Measurements from ENCODE around the gene DLL1.

DNA sequence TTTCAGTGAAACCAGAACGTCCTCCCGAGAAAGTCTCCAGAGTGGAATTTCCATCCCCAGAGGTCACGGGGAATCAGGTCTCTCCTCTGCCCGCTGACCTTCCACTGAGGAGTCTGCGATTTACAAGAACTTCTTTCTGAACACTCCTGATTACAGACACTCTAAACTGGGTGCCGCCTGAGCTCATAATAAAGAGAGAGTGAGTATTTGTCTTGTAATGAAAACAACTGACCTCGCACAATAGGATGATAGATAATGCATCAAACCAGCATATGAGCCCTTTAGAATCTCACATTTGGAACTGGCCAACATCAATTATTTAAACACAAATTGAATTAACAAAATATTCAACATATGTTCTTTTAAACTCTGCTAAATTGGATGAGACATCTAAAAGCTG, 47.5 kb downstream of the DLL1 start:
- TF ChIP-seq, protein P1, sequence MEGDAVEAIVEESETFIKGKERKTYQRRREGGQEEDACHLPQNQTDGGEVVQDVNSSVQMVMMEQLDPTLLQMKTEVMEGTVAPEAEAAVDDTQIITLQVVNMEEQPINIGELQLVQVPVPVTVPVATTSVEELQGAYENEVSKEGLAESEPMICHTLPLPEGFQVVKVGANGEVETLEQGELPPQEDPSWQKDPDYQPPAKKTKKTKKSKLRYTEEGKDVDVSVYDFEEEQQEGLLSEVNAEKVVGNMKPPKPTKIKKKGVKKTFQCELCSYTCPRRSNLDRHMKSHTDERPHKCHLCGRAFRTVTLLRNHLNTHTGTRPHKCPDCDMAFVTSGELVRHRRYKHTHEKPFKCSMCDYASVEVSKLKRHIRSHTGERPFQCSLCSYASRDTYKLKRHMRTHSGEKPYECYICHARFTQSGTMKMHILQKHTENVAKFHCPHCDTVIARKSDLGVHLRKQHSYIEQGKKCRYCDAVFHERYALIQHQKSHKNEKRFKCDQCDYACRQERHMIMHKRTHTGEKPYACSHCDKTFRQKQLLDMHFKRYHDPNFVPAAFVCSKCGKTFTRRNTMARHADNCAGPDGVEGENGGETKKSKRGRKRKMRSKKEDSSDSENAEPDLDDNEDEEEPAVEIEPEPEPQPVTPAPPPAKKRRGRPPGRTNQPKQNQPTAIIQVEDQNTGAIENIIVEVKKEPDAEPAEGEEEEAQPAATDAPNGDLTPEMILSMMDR (conservative IDR thresholded peaks at IDR 0.05), result no peak
- TF ChIP-seq EZH2 (IDR thresholded peaks at IDR 0.05; ENCODE audit: low read depth), result no peak

Data from PC-9 (cell line).